Prostate gland (tissue), 2 donors: Measurements from ENCODE around the gene TRAP1.

ENCODE experiments used
- CTCF ChIP-seq, 4 experiments: fragments of 200-600 bp in 2 of 4; fragments of 450-650 bp in 2 of 4; sonication (generic) in 2 of 4; IDR thresholded peaks; 1 replicate in 3 of 4; 2 replicates in 1 of 4; pipeline ENCODE4 v1.5.1; 2016 to 2019; ENCODE audit warnings: antibody characterized with exemption in 4 of 4, mild to moderate bottlenecking in 2 of 4, moderate library complexity in 2 of 4
- POLR2A ChIP-seq: fragments of 450-650 bp; IDR thresholded peaks from one replicate; pipeline ENCODE4 v1.6.1; 2016; ENCODE audit warnings: antibody characterized with exemption, mild to moderate bottlenecking
- POLR2AphosphoS5 ChIP-seq: sonication (generic); formaldehyde crosslinking; IDR thresholded peaks from one replicate; pipeline ENCODE4 v1.6.1; 2017; ENCODE audit warnings: antibody characterized with exemption

GRCh38 chr16:3643095-3643730 is 74.1 kb downstream of the TRAP1 start:
- TF ChIP-seq CTCF (IDR thresholded peaks at IDR 0.05) (no peak), POLR2A (no peak), POLR2AphosphoS5 (no peak)
